Activated naive CD8-positive, alpha-beta T cell treated with anti-CD3 and anti-CD28 coated beads for 36 hours (primary cell): ENCODE results near the gene ADAMTS17. TPM values are rescaled to one million over a fixed set of nuclear protein-coding genes. Genes with fewer than 3 reads are reported as not detected.

Experiments
- DNase-seq: peaks from one replicate; pipeline ENCODE4 v3.0.0; 2021
- H3K27ac Mint-ChIP-seq: one replicate; pipeline ENCODE4 v1.8.0; 2022; ENCODE audit warnings: mild to moderate bottlenecking, moderate library complexity, mixed read lengths
- H3K27me3 Mint-ChIP-seq: one replicate; pipeline ENCODE4 v1.8.0; 2022; ENCODE audit warnings: mild to moderate bottlenecking, mixed read lengths
- H3K36me3 Mint-ChIP-seq: one replicate; pipeline ENCODE4 v1.8.0; 2021; ENCODE audit warnings: mild to moderate bottlenecking, mixed read lengths
- H3K4me1 Mint-ChIP-seq: one replicate; pipeline ENCODE4 v1.8.0; 2021; ENCODE audit warnings: mixed read lengths
- H3K4me3 Mint-ChIP-seq: one replicate; pipeline ENCODE4 v1.8.0; 2022; ENCODE audit warnings: mild to moderate bottlenecking, moderate library complexity, mixed read lengths
- H3K9me3 Mint-ChIP-seq: one replicate; pipeline ENCODE4 v1.8.0; 2022; ENCODE audit warnings: mixed read lengths
- total RNA-seq, 2 experiments: library from RNA; stranded (reverse); gene quantifications; one replicate each; pipeline ENCODE4 v1.2.3, GENCODE V29; 2021

Gene ADAMTS17
- total RNA-seq, 2 experiments from 2014 or later, result 2.5 to 3.6 TPM

DNA sequence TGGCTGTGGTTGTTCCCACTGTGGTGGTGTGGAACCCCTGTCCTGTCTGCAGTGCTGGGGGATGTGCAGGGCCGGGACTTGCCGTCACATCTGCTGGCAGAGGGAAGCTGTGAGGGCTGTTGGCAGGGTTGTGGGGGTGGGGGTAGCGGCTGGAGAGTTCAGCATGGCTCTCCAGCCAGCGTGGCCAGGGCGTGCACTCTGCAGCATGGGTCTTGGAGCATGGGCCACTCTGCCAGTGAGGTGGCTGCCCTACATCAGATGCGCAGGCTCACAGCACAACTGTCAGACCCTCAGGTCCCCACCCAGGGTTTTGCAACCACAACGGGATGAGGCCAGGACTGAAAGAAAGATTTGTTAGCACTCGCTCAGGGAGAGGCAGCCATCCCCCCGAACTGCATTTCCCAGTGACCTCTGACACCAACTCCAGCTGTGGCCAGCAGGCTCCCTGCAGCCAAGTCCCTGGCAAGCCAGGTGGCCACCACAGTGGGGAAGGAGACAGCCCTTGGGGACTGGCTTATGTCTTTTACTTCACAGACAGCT is 370.8 kb downstream of the ADAMTS17 start:
- Mint-ChIP-seq H3K36me3 (no peaks in the 10 kb centered on the region), H3K27me3 (no peaks in the 10 kb centered on the region), H3K4me3 (no peak overlapping the region), H3K9me3 (no peaks in the 10 kb centered on the region), H3K4me1 (no peaks in the 10 kb centered on the region), H3K27ac (no peak overlapping the region)
- DNase-seq, result no peak

DNA sequence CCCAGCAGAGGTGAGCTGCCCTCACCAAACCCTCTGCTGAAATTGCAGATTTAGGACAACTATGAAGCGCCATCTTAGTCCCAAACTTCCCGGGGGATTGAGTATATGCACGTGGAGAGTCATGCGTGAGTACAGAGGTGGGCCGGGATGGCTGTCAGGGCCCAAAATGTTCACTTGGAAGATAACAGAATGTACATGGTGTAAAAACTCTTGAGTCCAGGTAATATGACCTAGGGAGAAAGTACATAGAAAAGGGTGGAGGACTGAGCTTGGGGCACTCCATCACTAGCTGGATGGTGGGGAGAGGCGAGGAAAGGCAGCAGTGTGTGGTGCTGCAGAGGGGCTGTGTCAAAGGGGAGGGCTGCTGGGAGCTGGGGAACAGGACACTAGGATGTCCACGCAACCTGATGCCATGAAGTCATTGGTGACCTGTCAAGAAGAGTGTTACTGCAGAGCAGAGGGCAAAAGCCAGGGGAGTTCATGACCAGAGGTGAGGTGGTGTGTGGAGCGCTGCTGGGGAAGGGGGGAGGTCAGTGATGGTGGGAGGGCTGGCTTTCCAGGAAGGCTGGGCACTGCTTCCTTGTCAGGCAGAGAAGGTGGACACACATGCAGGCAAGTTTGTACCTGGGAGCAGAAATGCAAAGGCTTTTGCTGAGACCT is 372.4 kb downstream of the ADAMTS17 start:
- H3K9me3 Mint-ChIP-seq, result no peaks in the 10 kb centered on the region
- H3K4me3 Mint-ChIP-seq, result no peak overlapping the region
- no peaks in the 10 kb centered on the region for H3K4me1 Mint-ChIP-seq
- no peaks in the 10 kb centered on the region for H3K36me3 Mint-ChIP-seq
- H3K27ac Mint-ChIP-seq, result no peak overlapping the region
- no peak for DNase-seq
- H3K27me3 Mint-ChIP-seq, result no peaks in the 10 kb centered on the region

DNA sequence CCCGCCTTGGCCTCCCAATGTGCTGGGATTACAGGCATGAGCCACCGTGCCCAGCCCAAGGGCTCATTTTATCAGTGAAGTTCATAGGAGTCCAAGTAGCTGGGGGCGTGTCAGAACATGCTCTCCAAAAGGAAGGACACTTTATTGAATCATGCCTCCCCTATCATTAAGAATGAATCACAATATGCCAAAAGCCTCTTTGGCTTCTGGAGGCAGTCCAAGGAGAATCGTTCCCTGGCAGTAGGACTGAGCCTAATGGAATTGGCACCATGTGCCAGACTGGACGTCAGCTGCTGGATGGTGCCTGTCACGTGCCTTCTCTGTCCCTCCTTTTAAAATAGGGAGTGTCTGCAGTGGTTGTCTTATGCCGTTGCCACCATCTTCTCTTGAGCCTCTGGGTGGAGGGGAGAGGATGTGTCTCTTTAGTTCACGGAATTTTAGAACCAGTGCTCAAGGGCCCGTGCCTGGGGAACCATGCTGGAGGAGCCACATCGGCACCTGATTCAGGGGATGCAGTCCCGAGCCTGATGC is 373.9 kb downstream of the ADAMTS17 start:
- Mint-ChIP-seq H3K9me3 (no peaks in the 10 kb centered on the region), H3K4me1 (no peaks in the 10 kb centered on the region), H3K27ac (no peak overlapping the region), H3K36me3 (no peaks in the 10 kb centered on the region), H3K4me3 (no peak overlapping the region), H3K27me3 (no peaks in the 10 kb centered on the region)
- no peak for DNase-seq

DNA sequence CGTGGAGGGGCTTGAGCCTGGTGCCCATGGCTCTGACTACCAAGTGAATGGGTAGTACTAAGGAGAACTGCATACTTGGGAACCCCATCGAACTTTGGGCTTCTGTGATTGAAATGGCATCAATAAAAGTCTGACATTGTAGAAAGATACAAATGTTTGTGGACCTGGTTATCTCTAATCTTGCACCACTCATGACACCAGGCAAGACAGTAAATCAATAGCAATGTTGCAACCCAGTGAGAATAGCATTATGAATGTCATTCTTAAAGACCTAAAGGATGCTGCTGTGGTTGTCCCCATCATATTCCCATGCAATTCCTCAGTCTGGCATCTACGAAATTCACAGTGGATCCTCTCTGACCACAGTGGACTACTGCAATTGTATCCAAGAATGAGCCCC is 375.0 kb downstream of the ADAMTS17 start:
- H3K9me3 Mint-ChIP-seq, result no peaks in the 10 kb centered on the region
- H3K4me1 Mint-ChIP-seq, result no peaks in the 10 kb centered on the region
- H3K27me3 Mint-ChIP-seq, result no peaks in the 10 kb centered on the region
- H3K27ac Mint-ChIP-seq, result no peak overlapping the region
- no peaks in the 10 kb centered on the region for H3K36me3 Mint-ChIP-seq
- DNase-seq, result no peak
- H3K4me3 Mint-ChIP-seq, result no peak overlapping the region

DNA sequence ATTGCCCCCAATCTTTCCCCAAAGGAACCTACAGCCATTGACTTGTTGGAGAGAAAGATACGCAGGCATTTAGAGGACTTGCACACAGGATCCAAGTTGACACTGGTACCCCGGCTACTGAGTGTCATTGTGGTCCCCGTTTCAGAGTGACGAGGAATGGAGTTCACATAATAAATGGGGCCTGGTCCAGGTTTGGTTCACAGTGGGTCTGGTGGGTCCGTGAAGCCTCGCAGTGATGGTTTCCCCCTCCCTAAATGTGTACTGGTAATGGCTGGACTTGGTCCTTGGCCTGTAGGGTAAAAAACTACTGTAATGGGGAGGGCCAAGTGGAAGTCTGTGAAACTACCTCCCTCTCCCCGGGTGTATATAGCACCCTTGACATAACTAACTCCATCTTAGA is 376.4 kb downstream of the ADAMTS17 start:
- no peak for DNase-seq
- Mint-ChIP-seq H3K36me3 (no peaks in the 10 kb centered on the region), H3K4me1 (peaks cover 5% of the 10 kb centered on the region), H3K27me3 (peaks cover 7% of the 10 kb centered on the region), H3K4me3 (no peak overlapping the region), H3K9me3 (no peaks in the 10 kb centered on the region), H3K27ac (no peak overlapping the region)

DNA sequence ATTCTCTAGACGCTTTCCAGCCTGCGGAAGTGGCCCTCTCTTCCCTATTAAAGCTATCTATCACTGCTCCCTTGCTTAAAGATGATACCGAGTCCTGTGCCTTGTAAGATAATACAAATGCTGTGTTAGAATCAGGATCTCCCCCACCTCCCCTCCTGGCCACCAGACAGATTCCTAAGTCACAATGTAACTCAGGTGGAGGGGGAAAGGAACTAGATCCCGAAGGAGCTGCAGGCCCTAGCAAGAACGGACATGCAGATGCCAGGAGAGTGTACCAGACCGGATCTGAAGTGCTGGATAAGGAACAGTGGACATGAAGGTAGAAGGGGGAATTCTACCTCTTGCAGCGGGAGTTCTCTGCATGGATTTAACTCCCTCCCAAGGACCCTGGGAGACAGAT is 377.8 kb downstream of the ADAMTS17 start:
- Mint-ChIP-seq H3K27me3 (peaks cover 19% of the 10 kb centered on the region), H3K9me3 (no peaks in the 10 kb centered on the region), H3K4me1 (peaks cover 5% of the 10 kb centered on the region), H3K27ac (no peak overlapping the region), H3K36me3 (no peaks in the 10 kb centered on the region), H3K4me3 (no peak overlapping the region)
- no peak for DNase-seq

DNA sequence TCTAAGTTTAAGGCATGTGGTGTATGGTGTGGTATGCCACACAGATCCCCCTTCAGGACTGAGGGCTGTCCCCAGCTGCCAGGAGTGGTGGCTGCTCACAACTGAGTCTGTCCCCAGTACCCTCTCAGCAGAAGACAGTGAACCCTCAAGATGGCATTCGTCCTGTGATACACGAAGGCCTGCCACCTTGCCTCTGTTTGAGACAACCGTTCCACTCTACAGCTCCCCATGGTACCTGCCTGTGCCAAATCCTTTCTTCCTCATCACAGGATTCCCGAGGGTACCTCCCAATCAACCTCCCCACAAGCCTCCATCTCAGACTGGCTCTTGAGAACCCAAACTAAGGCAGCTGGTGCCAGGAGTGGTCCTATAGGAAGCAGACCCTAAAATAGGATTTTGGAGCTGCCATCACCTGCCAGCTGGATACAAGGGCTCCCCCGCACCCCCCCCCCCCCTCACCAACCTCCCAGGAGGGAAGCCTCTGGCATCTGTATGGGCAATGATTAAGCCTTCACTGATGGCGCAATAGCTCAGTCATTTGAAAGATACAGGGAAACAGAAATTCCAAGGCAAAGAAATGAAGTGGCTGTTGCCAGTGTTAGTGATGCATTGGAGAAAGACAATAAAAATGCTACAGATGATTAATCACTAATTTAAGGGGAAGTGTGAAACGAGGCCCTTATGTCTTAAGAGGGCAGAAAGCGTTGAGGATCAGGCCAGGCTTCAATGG is 378.5 kb downstream of the ADAMTS17 start:
- Mint-ChIP-seq H3K4me1 (peaks cover 9% of the 10 kb centered on the region), H3K4me3 (no peak overlapping the region), H3K27me3 (peaks cover 22% of the 10 kb centered on the region), H3K36me3 (no peaks in the 10 kb centered on the region), H3K27ac (no peak overlapping the region), H3K9me3 (no peaks in the 10 kb centered on the region)
- no peak for DNase-seq

DNA sequence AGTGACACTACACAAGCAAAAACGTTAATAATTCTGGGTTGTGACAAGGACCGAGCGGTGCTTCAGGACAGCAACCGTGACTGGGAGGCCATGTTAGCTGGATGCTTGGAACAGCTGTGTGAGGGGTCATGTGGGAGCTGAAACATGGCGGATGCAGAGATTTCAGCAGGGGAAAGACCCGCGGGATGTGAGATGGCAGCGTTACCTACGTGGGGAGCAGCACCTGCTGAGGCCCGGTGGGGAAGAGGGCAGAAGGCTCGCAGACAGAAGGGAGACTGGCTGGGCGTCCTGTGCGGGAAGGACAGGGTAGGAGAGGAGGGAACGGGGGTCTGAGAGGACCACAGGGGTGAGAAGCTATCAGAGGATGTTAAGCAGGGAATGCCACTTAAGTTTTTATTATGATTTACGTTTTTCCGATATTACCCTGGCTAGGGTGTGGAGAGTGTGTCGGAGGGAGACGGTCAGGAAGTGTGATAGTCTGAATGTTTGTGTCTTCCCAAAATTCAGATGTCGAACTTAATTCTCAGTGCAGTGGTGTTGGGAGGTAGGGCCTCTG is 379.7 kb downstream of the ADAMTS17 start:
- Mint-ChIP-seq H3K36me3 (no peaks in the 10 kb centered on the region), H3K27ac (no peak overlapping the region), H3K9me3 (no peaks in the 10 kb centered on the region), H3K27me3 (peaks cover 25% of the 10 kb centered on the region), H3K4me1 (peaks cover 15% of the 10 kb centered on the region), H3K4me3 (no peak overlapping the region)
- no peak for DNase-seq

DNA sequence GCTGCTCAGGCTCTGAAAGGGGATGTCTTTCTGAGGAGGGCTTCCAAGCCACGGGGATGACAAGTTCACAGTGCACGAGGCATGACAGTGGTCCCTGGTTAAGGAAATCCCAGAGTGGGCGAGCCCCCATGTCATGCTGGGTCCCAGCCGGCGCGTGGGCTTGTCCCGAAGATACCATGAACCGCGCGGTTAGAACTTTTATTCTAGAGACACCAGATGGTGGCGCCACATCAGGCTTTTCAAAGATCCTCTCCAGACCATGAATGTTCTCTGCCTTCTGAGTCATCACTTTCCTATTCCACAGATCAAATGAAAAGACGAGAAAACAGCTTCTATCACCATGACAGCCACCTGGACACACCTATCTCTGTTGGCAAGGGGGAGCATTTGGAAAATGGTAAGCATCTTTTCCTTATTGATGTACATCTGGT is 380.7 kb downstream of the ADAMTS17 start:
- Mint-ChIP-seq H3K4me1 (peaks cover 15% of the 10 kb centered on the region), H3K27ac (no peak overlapping the region), H3K9me3 (no peaks in the 10 kb centered on the region), H3K27me3 (peaks cover 35% of the 10 kb centered on the region), H3K36me3 (no peaks in the 10 kb centered on the region), H3K4me3 (no peak overlapping the region)
- peak; percentile 27 for DNase-seq

DNA sequence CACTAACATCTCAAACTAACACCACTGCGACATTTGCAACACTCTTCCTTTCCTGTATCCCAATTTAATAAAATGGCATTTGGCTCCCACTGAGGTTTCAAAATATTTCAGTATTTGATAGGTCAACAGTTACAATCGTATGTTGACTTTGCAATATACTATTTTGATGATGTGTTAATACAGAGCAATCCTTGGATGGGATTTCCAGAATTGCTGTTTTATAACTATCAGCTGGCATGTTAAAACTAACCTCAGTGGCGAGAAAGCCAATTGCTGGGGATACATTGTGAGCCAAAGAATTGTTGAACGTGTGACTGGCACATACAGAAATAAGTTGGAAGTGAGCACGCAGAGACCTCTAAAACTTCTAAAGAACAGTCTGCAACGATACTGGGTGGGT is 382.4 kb downstream of the ADAMTS17 start:
- H3K27ac Mint-ChIP-seq, result no peak overlapping the region
- no peaks in the 10 kb centered on the region for H3K36me3 Mint-ChIP-seq
- no peak overlapping the region for H3K4me3 Mint-ChIP-seq
- H3K9me3 Mint-ChIP-seq, result no peaks in the 10 kb centered on the region
- peaks cover 44% of the 10 kb centered on the region for H3K27me3 Mint-ChIP-seq
- DNase-seq, result no peak
- H3K4me1 Mint-ChIP-seq, result peaks cover 15% of the 10 kb centered on the region

DNA sequence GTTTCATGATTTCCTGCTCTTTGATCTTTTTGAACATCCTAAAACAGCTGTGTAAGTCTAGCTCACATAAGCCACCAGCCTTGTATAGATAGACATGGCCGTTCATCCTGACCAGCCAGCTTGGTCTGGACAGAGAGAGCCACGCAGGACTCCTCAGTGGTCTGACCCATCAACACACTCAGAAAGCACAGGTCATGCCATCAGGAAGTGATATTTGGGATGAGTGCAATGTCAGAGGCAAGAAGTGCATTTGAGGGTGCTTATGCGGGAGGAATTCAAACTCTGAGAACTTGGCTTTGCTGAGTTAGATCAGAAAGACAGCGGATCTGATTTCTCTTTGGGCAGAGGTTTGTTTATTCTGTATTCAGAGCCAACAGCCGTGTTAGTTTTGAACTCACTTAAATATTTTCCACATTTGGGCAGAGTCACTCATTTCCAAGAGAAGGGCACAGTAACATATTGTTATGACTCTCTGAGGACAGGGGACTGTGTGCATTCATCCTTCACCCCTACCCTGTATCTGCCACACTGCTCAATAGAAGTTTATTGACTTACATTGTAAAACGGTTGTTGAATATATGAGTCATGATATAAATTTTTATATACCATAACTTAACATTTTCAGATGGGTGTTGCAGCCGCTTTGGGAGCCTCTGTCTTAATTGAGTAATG is 383.2 kb downstream of the ADAMTS17 start:
- Mint-ChIP-seq H3K27ac (no peak overlapping the region), H3K27me3 (peaks cover 44% of the 10 kb centered on the region), H3K36me3 (no peaks in the 10 kb centered on the region), H3K4me1 (peaks cover 15% of the 10 kb centered on the region), H3K4me3 (no peak overlapping the region), H3K9me3 (no peaks in the 10 kb centered on the region)
- DNase-seq, result no peak

DNA sequence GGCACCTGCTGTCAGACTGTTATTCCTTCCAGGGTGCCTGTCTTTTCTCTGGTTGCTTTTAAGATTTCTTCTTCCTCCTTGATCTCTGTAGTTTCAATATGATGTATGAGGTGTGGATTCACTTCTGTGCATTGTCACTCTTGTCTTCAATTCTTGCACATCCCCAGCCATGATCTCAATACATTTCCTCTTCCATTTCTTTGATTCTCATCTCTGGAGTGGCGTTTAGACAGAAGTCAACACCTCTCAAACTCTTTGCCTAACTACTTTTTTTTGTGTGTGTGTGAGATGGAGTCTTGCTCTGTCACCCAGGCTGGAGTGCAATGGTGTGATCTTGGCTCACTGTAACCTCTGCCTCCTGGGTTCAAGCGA is 384.1 kb downstream of the ADAMTS17 start:
- DNase-seq, result no peak
- peaks cover 15% of the 10 kb centered on the region for H3K4me1 Mint-ChIP-seq
- no peak overlapping the region for H3K4me3 Mint-ChIP-seq
- H3K27me3 Mint-ChIP-seq, result peaks cover 44% of the 10 kb centered on the region
- no peaks in the 10 kb centered on the region for H3K36me3 Mint-ChIP-seq
- no peaks in the 10 kb centered on the region for H3K9me3 Mint-ChIP-seq
- H3K27ac Mint-ChIP-seq, result no peak overlapping the region

DNA sequence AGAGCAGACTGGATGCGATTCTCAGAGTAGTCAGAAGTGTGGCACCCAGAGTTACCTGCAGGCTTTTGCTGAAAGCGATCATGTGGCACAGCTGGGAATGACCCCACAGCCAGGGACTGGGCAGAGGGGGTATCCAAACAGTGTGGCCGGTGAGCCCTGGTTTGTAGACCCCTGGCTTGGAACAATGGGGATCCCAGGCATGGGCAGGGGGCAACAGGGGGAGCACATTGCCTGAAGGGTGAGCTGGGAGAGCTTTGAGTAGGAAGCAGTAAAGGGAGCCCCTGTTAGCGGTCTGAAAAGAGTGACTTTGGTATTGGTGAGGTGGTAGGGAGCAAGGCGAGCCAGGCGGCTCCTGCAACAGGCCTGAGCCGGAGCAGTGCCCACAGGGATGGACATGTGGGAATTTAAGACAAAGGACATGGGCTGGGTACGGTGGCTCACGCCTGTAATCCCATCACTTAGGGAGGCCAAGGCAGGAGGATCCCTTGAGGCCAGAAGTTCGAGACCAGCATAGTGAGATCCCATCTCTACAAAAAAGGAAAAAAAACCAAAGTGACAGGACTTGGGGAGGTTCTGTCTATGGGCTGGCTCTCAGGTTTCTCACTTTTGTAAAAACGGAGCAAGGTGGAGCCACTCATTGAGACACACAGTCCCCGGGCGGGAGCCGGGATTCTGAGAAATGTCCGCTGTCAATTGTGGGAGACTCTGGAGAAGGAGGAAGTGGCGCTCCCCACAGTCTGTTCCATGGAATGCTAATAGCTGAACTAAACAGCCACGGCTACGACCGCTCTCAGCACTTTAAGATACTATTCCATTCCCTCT is 384.7 kb downstream of the ADAMTS17 start:
- Mint-ChIP-seq H3K9me3 (no peaks in the 10 kb centered on the region), H3K4me1 (peaks cover 15% of the 10 kb centered on the region), H3K36me3 (no peaks in the 10 kb centered on the region), H3K4me3 (no peak overlapping the region), H3K27ac (no peak overlapping the region), H3K27me3 (peaks cover 44% of the 10 kb centered on the region)
- no peak for DNase-seq

DNA sequence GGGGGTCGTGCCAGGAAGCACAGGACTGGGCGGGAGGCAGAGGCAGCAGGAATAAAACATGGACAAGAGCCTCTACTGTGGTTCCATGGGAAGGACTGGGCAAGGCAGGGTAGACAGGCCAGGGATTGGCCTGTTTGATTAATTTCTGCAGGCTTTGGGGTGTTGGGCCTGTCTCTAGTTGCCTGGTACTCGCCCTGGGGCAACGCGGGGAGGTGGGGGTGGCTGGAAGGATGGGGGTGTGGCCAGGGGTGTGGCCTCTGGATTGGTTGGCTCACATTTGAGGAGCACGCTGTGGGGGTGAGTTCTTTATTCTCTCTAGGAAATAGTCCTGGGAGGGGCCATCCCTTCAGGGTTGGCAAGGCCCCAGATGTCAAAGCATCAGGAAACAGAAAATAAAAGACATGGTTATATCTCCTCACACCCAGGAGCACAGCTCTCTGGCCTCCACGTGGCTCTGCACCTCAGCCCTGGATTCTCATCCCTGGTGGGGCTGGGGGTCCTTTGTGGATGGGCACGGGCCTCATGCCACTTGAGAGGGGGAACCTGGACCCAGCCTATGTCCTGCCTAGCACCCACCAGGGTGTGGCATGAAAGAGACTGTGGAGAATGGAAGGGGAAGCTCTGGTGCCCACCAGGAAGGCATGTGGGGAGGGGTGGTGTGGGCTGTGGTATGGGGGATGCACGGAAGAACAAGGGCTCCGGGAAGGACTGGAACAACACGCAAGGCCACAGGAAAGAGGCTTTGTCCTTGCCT is 385.6 kb downstream of the ADAMTS17 start:
- Mint-ChIP-seq H3K4me3 (no peak overlapping the region), H3K27ac (no peak overlapping the region), H3K4me1 (peaks cover 15% of the 10 kb centered on the region), H3K9me3 (no peaks in the 10 kb centered on the region), H3K36me3 (no peaks in the 10 kb centered on the region), H3K27me3 (peaks cover 43% of the 10 kb centered on the region)
- DNase-seq, result no peak
